Neural cell (in vitro differentiated cells): ENCODE measurements around the gene GNAL. TPM values are rescaled to one million over a fixed set of nuclear protein-coding genes. Genes with fewer than 3 reads are reported as not detected.
A peak's percentile ranks its signal among the peaks of the same experiment; 100 is the strongest.

Experiments
- H2AFZ ChIP-seq: fragments of 200-600, 300-800 bp; sonication (generic), shearing (Covaris generic); 2 replicates; pipeline ENCODE4 v1.6.0; 2014; ENCODE audit warnings: low read depth, mild to moderate bottlenecking, antibody characterized with exemption, low read length, moderate library complexity
- H3F3A ChIP-seq: fragments of 200-600 bp; shearing (Covaris generic); 2 replicates; pipeline ENCODE4 v1.6.1; 2016; ENCODE audit warnings: mild to moderate bottlenecking, moderate library complexity, mixed read lengths, antibody characterized with exemption, low read length; ENCODE audit not compliant: insufficient read depth, poor library complexity, severe bottlenecking
- H3K27ac ChIP-seq: fragments of 200-600, 300-800 bp; sonication (generic), shearing (Covaris generic); 2 replicates; pipeline ENCODE4 v1.5.1; 2014; ENCODE audit warnings: mild to moderate bottlenecking, low read length, moderate library complexity
- H3K27me3 ChIP-seq: fragments of 300-800, 200-600 bp; sonication (generic), shearing (Covaris generic); 2 replicates; pipeline ENCODE4 v1.6.0; 2014; ENCODE audit warnings: mild to moderate bottlenecking, low read depth, low read length, moderate library complexity; ENCODE audit not compliant: insufficient read depth
- H3K36me3 ChIP-seq: fragments of 300-800, 200-600 bp; sonication (generic), shearing (Covaris generic); 2 replicates; pipeline ENCODE4 v1.5.1; 2014; ENCODE audit warnings: mild to moderate bottlenecking, antibody characterized with exemption, low read length, moderate library complexity; ENCODE audit not compliant: insufficient read depth
- H3K4me2 ChIP-seq: fragments of 300-800, 200-600 bp; sonication (generic), shearing (Covaris generic); 2 replicates; pipeline ENCODE4 v1.6.0; 2014; ENCODE audit warnings: mild to moderate bottlenecking, low read length
- H3K4me3 ChIP-seq: fragments of 300-800, 200-600 bp; sonication (generic), shearing (Covaris generic); 2 replicates; pipeline ENCODE4 v1.5.1; 2014; ENCODE audit warnings: mild to moderate bottlenecking, low read length, moderate library complexity
- H3K79me2 ChIP-seq: fragments of 200-600 bp; shearing (Covaris generic); replicated peaks from 2 replicates; pipeline ENCODE4 v1.6.0; 2014; ENCODE audit warnings: mild to moderate bottlenecking, low read length, moderate library complexity; ENCODE audit not compliant: insufficient read depth
- H3K9ac ChIP-seq: fragments of 300-800, 200-600 bp; sonication (generic), shearing (Covaris generic); 2 replicates; pipeline ENCODE4 v1.6.1; 2016; ENCODE audit warnings: mild to moderate bottlenecking, low read length, mixed read lengths
- H3K9me2 ChIP-seq: fragments of 200-600 bp; shearing (Covaris generic); 2 replicates; pipeline ENCODE4 v1.6.1; 2016; ENCODE audit warnings: mild to moderate bottlenecking, low read length, mixed read lengths; ENCODE audit not compliant: insufficient read depth
- H3K9me3 ChIP-seq: fragments of 200-600, 300-800 bp; sonication (generic), shearing (Covaris generic); 2 replicates; pipeline ENCODE4 v1.6.1; 2016; ENCODE audit warnings: mild to moderate bottlenecking, mixed run types, low read length, moderate library complexity, mixed read lengths
- H4K20me1 ChIP-seq: fragments of 200-600 bp; shearing (Covaris generic); 2 replicates; pipeline ENCODE4 v1.6.1; 2016; ENCODE audit warnings: mild to moderate bottlenecking, mixed run types; ENCODE audit not compliant: insufficient read depth
- EP300 ChIP-seq: fragments of 450-650 bp; conservative IDR thresholded peaks from 2 replicates; pipeline ENCODE4 v1.6.1; 2014; ENCODE audit warnings: antibody characterized with exemption, mild to moderate bottlenecking, moderate library complexity; ENCODE audit not compliant: poor library complexity, severe bottlenecking
- EZH2 ChIP-seq: fragments of 200-600, 300-800 bp; shearing (Covaris generic), sonication (generic); IDR thresholded peaks from 2 replicates; pipeline ENCODE4 v1.6.1; 2014; ENCODE audit warnings: antibody characterized with exemption, low read length, borderline replicate concordance, mild to moderate bottlenecking; ENCODE audit not compliant: insufficient read depth, poor library complexity, severe bottlenecking
- MXI1 ChIP-seq: fragments of 450-650 bp; conservative IDR thresholded peaks from 2 replicates; pipeline ENCODE4 v1.6.1; 2014; ENCODE audit warnings: antibody characterized with exemption, mild to moderate bottlenecking; ENCODE audit not compliant: poor library complexity, severe bottlenecking
- POLR2AphosphoS5 ChIP-seq: IDR thresholded peaks from 2 replicates; pipeline ENCODE4 v1.6.1; 2012
- RAD21 ChIP-seq: fragments of 450-650 bp; conservative IDR thresholded peaks from 2 replicates; pipeline ENCODE4 v1.6.1; 2014; ENCODE audit warnings: antibody characterized with exemption, mild to moderate bottlenecking, moderate library complexity
- REST ChIP-seq: IDR thresholded peaks from 2 replicates; pipeline ENCODE4 v1.6.1; 2012; ENCODE audit warnings: borderline replicate concordance
- SMC3 ChIP-seq: fragments of 450-650 bp; conservative IDR thresholded peaks from 2 replicates; pipeline ENCODE4 v1.6.1; 2014; ENCODE audit warnings: antibody characterized with exemption, mild to moderate bottlenecking, moderate library complexity; ENCODE audit not compliant: poor library complexity
- TAF1 ChIP-seq: IDR thresholded peaks from 2 replicates; pipeline ENCODE4 v1.6.1; 2012; ENCODE audit warnings: low read depth
- polyA plus RNA-seq: library from polyadenylated mRNA; depleted of rRNA; stranded (reverse); fragments of >200 nt; gene quantifications from 2 replicates; pipeline ENCODE4 v1.2.3, GENCODE V29; 2014
- TF ChIP-seq, protein P1 (sequence below): fragments of 450-650 bp; IDR thresholded peaks from 2 replicates; pipeline ENCODE4 v1.5.1; 2014; ENCODE audit warnings: antibody characterized with exemption, mild to moderate bottlenecking, moderate library complexity; ENCODE audit not compliant: poor library complexity, severe bottlenecking

GNAL gene
- polyA plus RNA-seq, 1 donor from 2014 or later, result 16.7 TPM

- no peak overlapping the region for H3K27ac ChIP-seq
- TF ChIP-seq REST (no peak), EP300 (no peak), SMC3 (no peak), EZH2 (no peak), MXI1 (no peak)
- TF ChIP-seq, protein P1, sequence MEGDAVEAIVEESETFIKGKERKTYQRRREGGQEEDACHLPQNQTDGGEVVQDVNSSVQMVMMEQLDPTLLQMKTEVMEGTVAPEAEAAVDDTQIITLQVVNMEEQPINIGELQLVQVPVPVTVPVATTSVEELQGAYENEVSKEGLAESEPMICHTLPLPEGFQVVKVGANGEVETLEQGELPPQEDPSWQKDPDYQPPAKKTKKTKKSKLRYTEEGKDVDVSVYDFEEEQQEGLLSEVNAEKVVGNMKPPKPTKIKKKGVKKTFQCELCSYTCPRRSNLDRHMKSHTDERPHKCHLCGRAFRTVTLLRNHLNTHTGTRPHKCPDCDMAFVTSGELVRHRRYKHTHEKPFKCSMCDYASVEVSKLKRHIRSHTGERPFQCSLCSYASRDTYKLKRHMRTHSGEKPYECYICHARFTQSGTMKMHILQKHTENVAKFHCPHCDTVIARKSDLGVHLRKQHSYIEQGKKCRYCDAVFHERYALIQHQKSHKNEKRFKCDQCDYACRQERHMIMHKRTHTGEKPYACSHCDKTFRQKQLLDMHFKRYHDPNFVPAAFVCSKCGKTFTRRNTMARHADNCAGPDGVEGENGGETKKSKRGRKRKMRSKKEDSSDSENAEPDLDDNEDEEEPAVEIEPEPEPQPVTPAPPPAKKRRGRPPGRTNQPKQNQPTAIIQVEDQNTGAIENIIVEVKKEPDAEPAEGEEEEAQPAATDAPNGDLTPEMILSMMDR, result no peak
Measured at GRCh38 chr18:11751341-11752115, 62.5 kb downstream of the GNAL start.

GRCh38 chr18:11752116-11752911 is 63.2 kb downstream of the GNAL start:
- peaks cover 46% of the 10 kb centered on the region for H3K27me3 ChIP-seq
- H3K4me3 ChIP-seq, result peak overlapping the region; percentile 60
- no peak overlapping the region for H2AFZ ChIP-seq
- no peaks in the 10 kb centered on the region for H3K9me3 ChIP-seq
- no peaks in the 10 kb centered on the region for H3K9me2 ChIP-seq
- H3K27ac ChIP-seq, result no peak overlapping the region
- peak overlapping the region; percentile 7 for H3K4me2 ChIP-seq
- no peaks in the 10 kb centered on the region for H3K36me3 ChIP-seq
- H4K20me1 ChIP-seq, result no peaks in the 10 kb centered on the region
- H3K9ac ChIP-seq, result peak overlapping the region; percentile 13
- no peaks in the 10 kb centered on the region for H3K79me2 ChIP-seq
- no peaks in the 10 kb centered on the region for H3F3A ChIP-seq
- no peak for TF ChIP-seq TAF1
- no peak for TF ChIP-seq EP300
- TF ChIP-seq RAD21, result no peak
- TF ChIP-seq EZH2, result no peak
- peak; percentile 31 for TF ChIP-seq MXI1
- peak; percentile 25 for TF ChIP-seq SMC3
- TF ChIP-seq POLR2AphosphoS5, result no peak
- TF ChIP-seq REST, result no peak
- TF ChIP-seq, protein P1, result no peak

More at GRCh38 chr18:11751341-11752115, 62.5 kb downstream of the GNAL start:
- Histone ChIP-seq H2AFZ (no peak overlapping the region), H3K79me2 (no peaks in the 10 kb centered on the region), H3K36me3 (no peaks in the 10 kb centered on the region), H3K9me3 (no peaks in the 10 kb centered on the region), H3K4me2 (no peak overlapping the region), H3F3A (no peaks in the 10 kb centered on the region), H3K9ac (peak overlapping the region; percentile 13), H3K4me3 (peak overlapping the region; percentile 60), H4K20me1 (no peaks in the 10 kb centered on the region), H3K27me3 (peaks cover 46% of the 10 kb centered on the region), H3K9me2 (no peaks in the 10 kb centered on the region)
